SK-N-DZ (cell line): Measurements from ENCODE around the gene CHRNB4.

ENCODE experiments used
- DNase-seq: peaks from one replicate; pipeline ENCODE4 v3.0.0-alpha.2; 2015; ENCODE audit warnings: low spot score

CHRNB4 gene

DNA sequence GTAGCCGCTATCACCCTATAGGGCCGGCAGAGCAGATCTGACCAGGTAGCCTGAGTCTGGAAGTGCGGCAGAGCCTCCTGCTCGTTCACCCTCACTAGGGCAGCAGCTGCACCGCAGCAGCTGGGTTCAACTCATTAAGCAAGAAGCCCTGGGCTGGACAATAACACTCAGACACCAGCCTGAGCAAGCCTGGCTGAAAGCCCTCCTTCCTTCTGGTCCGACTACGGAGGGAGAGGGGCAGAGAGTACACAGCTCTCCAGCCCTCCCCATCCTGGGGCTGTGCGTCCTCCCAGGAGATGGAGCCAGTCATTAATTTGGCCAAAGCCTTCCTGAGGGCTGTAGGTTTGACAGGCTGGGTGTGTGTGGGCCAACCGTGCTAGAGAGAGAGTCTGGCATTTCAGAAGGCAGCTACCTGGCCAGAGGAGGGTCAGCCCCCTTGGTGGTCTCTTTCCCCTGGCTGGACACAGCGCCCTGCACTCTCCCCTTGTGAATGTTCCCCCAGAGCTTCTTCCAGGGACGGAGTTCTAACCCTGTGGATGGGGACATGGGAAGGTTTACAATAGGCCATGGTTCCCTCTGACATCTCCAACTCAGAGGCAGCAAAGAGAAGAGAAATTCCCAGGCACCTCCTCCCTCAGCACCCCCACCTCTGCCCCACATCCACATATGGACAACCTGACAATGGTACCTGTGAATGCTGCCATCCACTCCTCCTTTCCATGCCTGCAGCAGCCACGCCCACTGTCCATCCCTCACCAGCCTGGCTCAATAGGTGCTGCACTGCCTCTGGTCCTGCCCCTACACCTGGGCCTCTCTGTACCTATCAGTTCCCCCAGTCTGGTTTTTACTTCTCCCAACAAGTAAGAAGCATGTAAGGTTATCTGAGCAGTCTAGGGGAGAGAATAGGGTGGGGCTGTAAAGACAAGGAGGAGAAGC, 6.5 kb downstream of the CHRNB4 start:
- no peak for DNase-seq

DNA sequence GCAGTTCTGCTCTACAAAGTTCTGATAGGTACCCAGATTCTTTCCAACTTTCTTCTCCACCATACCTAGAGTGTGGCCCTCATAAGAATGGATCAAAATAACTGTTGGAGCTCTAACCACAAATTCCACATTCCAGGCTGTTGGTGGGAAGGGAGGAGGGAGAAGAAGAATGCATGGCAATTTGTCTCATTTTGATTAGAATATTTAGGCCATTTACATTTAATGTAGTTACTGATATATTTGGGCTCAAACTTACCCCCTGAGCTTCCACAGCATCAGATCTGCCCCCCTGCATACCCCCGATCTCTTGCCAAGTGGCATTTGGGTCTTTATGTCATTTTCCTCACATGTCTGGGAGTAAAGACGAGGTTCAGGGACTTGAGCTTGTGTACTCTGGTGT, 7.7 kb downstream of the CHRNB4 start:
- DNase-seq: no peak

DNA sequence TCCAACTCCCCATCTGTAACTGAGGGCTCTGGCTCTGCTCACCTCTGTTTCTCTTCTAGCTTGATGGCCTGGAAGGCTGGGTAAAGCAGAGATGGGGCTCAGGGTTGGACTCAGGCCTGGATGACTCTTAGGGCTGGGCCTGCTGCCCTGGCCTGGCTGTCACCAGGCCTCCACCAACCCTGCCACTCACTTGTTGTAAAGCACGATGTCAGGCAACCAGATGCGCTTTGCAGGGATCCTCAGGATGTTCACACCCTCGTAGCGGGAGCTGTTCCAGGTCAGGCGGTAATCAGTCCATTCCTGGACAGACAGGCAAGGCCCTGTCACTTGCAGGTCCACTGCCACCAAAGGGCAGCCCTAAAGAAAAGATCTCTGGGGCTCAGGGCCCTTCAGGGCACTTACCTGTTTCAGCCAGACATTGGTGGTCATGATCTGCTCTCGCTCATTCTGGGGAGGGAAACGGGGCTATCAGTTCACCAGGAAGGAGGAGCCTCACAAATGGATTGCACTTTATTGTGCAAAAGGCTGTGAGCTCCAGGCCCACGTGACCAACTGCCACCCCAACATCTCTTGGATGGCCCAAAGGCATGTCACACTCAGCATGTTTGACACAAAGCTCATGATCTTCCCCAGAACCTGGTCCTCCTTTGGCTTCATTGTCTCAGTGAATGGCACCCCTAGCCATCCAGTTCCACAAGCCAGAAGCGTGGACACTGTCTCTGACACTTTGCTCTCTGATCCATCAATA, 9.9 kb downstream of the CHRNB4 start:
- no peak for DNase-seq

DNA sequence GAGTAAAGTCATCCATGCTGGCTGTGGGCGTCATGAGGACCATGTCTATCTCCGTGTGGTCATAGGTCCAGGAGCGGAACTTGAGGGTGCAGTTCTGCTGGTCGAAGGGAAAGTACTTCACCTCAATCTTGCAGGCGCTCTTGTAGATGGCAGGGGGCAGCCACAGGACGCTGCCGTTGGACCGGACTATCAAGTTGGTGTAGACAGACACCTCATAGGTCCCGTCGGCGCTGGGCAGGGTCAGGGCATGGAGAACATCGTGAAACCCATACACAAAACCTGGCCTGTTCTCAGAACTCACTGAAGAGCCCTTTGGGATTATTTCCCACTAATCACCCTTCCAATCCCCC, 11.3 kb downstream of the CHRNB4 start:
- DNase-seq: no peak

DNA sequence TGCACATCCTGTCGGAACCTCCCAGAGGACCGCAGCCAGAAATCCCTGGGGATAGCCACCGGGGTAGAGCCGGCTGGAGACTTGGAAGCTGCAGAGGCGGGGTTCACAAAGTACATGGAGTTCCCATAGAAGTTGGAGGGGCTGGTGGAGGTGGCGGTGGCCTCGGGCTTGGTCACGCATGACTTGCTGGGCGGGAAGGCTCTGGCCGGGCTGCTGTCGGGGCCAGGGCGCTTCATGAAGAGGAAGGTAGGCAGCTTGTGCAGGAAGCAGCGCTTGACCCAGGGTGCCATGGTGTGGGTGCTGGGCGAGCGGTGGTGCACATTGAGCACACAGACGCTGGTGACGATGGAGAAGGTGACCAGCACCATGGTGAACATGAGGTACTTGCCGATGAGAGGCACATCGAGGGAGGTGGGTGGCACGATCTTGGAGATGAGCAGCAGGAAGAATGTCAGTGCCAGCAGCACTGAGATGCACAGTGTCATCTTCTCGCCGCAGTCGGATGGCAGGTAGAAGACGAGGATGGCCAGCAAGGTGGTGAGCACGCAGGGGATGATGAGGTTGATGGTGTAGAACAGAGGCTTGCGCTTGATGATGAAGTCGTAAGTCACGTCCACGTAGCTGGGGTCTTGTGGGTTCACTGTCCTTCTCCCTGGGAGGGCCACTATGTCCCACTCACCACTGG, 11.8 kb downstream of the CHRNB4 start:
- DNase-seq: no peak

DNA sequence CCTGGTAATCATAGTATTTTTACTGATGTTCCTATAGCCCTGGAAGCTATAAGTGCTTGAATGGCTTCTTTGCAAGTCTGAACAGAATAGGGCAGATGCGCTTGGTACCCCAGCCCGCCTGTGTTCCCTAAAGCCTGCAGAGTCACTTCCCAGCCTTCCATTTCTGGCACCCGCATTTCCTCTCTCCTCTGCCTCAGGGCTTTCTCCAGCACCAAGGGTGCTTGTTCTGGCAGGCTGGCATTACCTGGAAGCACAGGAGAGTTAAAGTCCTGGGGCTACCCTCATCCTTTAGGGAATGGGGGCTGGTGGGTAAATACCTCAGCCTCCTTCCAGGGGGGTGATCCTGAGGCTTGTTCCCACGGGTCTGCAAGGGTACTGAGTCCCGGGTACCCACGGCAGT, 12.8 kb downstream of the CHRNB4 start:
- DNase-seq: no peak

DNA sequence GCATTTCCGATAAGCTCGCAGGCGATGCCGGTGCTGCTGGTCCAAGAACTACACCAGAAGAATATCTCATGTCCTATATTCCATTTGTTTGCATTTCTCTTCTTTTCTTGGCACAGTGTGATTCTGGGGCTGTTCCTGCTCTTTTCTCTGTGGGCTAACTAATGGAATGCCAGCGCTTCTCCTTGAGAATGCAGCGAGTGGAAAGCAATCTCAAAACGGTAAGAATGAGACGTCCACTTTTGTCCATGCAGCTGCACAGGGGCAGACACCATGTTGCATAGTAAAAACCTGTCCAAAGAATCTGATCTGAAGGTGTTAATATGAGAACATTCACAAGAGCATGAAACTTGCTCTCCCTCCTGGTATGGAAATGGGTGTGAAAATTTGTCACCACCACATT, 13.7 kb downstream of the CHRNB4 start:
- DNase-seq: no peak

DNA sequence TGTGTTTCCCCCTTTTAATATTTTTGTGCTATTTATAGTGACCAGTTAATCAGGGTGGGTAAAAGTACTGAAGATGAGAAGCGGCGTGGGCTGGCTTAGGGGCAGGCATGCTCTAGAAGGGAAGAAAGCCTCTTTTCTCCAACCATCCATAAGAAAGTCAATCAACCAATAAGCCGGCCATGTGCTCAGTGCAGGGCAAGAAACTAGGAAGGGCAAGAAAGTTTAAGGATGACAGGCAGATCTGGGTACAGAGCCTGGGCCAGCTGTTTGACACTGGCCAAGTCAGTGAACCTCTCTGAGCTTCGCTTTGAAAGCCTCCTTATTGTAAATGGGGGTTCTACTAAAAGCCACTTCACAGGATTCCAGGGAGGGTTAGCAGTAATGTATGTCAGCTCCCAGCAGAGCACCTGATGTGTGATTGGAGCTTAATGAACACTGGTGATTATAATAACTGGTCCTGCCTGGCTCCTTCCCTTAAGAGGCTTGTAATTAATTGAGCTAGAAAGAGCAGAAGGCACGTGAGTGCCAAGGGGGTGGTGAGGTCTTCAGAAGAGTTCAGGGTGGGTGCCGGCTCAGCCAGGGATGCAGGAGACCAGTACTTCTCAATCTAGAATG, 14.5 kb downstream of the CHRNB4 start:
- no peak for DNase-seq

DNA sequence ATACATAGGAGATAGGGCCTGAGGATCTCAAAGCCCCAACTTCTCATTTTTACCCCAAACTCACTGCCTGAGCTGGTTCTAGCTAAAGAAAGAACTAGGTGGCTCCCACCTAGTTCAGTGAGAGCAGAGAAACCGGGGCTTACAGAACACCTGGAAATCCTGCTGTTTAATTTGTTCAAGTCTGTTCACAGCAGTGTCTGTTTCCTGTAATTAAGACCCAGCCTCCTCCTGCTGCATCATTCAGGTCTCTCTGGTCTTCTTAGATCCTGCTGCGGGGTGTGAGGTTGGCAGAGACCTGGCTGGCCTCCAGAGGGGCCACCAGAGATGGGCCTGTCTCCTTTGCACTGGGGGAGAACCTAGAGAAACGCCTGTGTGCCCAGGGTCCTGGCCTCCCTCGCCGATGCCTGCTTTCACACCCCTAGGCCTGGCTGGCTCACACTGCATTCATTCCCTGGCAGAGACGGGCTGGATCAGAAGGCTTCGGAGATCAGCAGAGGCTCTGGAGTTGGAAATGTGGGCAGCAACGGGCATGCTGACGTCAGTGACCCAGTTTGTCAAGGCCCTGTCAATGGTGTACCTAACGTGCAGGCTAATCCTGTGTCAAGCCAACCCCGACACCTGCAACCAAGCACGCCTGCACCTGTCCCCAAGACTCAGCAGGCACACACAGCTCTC, 15.3 kb downstream of the CHRNB4 start:
- no peak for DNase-seq

DNA sequence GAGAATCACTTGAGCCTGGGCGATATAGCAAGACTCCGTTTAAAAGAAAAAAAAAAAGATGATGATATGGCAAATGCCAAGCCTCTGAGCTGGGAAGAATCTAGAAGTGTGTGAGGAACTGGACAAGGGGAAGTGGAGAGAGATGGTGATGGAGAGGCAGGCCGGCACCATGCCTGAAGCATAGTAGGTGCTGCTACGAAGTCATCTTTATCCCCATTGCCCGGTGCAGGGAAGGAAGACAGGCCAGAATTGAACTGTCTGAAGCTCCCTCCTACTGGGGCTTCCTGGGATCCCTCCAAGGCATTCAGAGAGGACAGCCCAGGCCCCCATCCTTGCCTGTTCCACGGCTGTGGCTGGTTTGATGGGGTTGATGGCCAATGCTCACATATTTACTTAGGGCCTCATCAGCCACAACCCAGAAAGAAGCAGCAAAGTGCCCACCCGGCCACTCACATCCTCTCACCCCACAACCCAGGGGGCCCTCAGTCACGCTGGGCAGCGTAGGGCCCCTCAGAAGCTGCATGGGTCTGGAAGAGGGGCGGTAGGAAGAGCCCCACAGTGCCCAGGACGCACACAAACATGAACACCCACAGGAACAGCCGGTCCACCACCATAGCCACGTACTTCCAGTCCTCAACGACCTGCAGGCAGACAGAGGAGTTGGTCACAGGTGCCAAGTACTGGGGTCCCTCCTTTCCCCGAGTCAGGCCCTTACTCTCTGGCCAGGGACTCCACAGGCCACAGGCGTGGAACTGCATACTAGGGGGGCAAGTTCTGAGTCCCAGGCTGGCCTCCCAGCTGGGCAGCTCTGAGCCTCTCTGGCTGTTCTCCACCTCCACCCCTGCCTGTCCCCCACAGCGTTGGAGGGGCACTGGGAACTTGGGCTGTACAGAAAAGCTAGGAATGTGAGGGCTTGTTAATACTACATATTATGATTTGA, 16.1 kb downstream of the CHRNB4 start:
- DNase-seq: no peak

DNA sequence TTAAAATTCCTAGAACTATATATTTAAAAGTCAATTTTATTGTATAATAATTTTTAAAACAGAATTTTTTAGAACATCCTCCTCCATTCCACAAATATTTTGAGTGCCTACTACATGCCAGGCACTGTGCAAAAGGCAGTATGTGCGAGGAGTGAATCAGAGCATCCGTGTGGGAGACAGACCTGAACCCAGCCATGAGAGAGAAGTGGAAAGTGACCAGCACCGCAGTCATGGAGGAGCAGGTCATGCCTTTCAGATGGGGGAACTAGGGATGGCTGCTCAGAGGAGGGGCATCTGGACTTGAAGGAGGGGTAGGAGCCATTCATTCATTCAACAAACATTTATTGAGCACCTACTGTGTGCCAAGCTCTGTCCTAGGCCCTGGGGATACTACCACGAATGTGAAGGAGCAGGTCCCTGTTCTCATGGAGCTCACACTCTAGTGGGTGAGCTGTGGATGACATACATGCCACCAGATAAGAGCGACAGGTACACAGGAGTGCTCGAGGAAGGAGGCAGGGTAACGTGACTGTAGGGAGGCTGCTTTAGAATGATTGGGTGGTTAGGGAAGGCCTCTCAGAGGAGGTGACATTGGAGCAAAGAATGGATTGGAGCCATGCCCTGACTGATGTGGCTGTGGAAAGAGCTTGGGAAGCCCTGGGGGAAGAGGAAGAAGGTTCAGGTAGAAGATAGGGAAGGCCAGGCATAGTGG, 17.1 kb downstream of the CHRNB4 start:
- no peak for DNase-seq

DNA sequence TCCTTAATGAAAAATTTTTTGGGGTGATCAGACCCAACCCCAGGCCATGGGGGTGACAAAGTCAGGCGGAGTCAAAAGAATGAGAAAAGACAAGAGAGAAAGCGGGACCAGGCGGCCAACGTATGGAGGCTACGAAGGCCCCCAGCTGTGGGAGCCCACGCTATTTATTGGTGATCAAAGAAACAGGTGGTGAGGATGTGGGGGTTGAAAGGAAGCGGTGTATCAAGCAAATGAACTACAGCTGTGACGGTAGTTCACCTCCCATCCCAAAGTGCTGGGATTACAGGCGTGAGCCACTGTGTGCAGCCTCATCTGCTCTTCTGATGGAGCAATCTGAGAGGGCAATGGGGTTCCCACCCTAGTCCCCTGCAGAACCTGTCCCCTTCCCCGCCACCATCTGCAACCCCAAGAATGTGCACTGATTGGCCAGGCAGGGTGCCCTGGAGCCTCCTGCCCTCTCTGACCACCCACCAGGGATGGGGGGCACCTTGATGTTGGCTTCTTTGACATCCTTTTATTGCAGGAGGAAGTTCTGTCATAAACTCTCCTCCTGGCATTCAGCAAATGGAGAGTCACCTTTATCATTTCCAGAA, 19.1 kb downstream of the CHRNB4 start:
- DNase-seq: peak; percentile 34

DNA sequence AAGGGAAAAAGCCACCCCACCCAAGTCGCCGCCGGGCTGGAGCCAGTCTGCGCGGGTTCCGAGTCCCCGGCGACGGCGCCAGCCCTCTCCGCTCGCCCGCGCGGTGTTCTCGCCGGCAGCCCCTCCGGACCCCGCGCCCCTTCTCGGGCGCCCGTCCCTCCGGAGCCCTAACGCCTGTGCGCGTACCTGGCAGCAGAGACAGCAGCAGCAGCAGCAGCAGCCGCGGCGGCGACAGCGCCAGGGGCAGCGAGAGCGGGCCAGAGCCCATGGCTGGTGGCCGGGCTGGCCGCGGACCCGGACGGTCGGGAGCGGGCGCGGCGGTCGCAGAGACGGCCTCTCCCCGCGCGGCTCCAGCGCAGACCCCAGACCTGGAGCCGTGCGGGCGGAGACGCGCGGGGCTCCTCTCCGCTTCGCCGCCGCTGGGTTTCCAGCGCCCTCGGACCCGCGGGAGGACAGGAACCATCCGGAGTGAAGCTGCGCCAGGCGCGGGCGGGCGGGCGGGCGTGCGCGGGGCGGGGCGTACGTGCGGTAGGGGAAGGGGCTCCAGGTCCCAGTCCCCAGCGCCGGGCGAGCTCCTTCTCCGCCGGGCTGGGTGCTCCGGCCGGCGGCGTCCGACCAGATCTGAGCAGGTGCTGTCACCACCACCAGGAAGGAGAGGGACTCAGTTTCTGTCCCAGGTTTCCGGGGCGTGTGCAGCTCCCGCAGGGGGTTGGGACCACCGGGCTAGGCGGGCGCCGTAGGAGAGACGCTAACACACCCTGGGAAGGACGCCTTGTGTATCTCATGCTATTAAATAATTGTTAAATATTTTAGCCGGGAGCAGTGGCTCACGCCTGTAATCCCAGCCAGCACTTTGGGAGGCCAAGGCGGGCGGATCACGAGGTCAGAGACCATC, 20.2 kb downstream of the CHRNB4 start, which contains the start of gene CHRNA3:
CHRNA3 (minus strand) TSS at position 470 of the 895 bp plus-strand sequence; CDS start at position 268, 202 bp downstream.
- peak; percentile 66 for DNase-seq

DNA sequence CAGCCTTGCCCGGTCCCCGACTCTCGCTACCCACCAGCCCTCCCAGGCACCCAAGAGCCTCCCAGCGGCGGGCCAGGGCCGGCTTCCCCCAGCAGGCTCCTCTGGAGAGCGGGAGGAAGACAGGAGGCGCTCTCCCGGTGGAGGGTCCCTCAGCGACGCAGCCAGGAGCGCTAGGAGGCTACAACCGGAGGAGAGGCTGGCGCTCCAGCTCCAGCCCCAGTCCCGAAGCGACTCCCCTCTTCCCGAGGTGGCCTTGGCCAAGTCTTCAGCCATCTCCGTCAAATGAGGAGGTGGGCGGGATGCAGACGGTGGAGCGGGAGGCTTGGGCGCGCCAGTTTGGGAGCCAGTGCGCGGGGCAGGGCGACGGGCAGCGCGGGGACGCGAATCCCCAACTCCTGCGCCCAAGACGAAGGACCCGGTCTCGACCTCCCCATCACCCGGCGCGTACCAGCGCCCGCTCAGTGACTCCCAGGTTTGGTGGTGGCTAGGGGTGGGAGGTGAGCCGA, 20.9 kb downstream of the CHRNB4 start:
- DNase-seq: peak; percentile 44

DNA sequence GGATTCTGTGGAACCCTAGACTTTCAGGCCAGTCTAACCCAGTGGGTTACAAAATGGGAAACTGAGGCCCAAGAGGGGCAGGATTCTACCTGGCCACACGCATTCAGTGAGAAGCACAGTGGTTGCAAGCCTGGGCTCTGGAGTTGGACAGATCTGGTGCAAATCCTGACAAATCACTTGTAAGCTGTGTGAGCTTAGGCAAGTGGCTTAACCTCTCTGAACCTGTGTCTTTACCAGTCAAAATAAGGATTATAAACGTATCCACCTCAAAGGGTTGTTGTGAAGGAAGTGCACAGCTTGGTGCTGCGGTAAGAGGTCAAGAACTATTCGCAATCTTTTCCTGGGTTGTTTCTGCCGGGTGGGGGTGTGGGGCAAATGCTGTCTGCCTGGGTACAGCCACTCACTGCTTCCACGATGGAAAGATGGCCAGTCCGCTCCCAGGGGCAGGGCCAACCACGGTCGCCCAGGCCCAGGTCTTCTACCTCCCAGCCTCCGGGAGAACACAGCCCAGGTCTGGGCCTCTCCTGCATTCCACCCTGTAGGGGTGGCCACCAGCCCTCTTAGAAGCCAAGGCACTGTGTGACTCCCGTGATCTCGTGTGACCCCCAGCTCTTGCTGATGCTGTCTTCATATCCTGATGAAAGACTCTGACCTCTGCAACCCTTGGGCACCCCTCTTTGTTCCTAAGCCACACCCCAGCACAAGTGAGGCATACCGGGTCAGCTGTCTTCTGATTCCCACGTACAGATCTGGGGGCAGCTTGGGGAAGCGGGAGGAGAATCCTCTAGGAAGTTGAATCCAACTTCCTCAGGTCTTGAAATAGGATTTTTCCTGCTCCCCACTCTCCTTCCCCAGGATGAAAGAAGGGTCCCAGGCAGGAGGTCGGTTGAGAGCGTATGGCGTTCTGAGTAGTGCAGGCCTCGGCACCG, 21.7 kb downstream of the CHRNB4 start:
- DNase-seq: peak; percentile 65

DNA sequence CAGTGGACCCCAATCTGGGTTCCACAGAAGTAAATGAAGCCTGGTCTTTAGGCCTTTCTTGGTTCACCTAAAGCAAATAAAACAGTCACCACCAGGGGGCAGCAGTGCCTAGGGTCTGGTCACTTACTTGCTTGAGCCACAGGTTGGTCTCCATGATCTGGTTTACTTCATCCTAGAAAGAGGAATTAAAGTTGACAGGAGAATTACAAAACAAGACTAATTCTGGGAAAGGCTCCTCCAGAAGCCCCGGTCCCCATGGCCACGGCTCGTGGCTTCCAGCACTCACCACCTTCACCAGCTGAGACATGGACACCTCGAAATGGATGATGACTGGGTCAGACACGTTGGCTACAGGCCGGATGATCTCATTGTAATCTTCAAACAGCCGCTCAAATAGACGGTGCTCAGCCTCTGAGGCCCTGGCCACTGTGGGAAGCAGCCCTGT, 22.5 kb downstream of the CHRNB4 start:
- DNase-seq: peak; percentile 100
